Parathyroid adenoma (tissue), 2 donors: ENCODE data around the gene TDP2.
"Not testable (repeated sequence)": the region's sequence is repeated elsewhere in the genome, so short reads cannot be mapped to it uniquely, and the experiment has no call there.

ENCODE experiments used
- H2AFZ ChIP-seq: fragments of 300-600 bp; sonication (generic); one replicate; pipeline ENCODE4 v1.7.0; 2017; ENCODE audit warnings: antibody characterized with exemption, mild to moderate bottlenecking
- H3K27ac ChIP-seq: fragments of 300-600 bp; sonication (generic); one replicate; pipeline ENCODE4 v1.7.0; 2017
- H3K27me3 ChIP-seq: fragments of 300-600 bp; sonication (generic); one replicate; pipeline ENCODE4 v1.7.0; 2017; ENCODE audit warnings: low read length; ENCODE audit not compliant: control insufficient read depth, insufficient read depth
- H3K36me3 ChIP-seq: fragments of 300-600 bp; sonication (generic); one replicate; pipeline ENCODE4 v1.7.0; 2017; ENCODE audit warnings: low read length; ENCODE audit not compliant: control insufficient read depth, insufficient read depth
- H3K4me1 ChIP-seq: fragments of 300-600 bp; sonication (generic); one replicate; pipeline ENCODE4 v1.7.0; 2017; ENCODE audit warnings: control low read depth
- H3K4me2 ChIP-seq: fragments of 300-600 bp; sonication (generic); one replicate; pipeline ENCODE4 v1.7.0; 2017; ENCODE audit warnings: low read length
- H3K4me3 ChIP-seq: fragments of 300-600 bp; sonication (generic); one replicate; pipeline ENCODE4 v1.7.0; 2017; ENCODE audit warnings: low read depth, low read length
- H3K79me2 ChIP-seq: fragments of 300-600 bp; sonication (generic); one replicate; pipeline ENCODE4 v1.7.0; 2017; ENCODE audit warnings: control low read depth
- H3K9ac ChIP-seq: fragments of 300-600 bp; sonication (generic); one replicate; pipeline ENCODE4 v1.7.0; 2017; ENCODE audit warnings: mild to moderate bottlenecking
- H3K9me3 ChIP-seq: fragments of 300-600 bp; sonication (generic); one replicate; pipeline ENCODE4 v1.7.0; 2017; ENCODE audit warnings: low read length; ENCODE audit not compliant: control insufficient read depth
- CTCF ChIP-seq: fragments of 300-600 bp; sonication (generic); IDR thresholded peaks from one replicate; pipeline ENCODE4 v1.7.0; 2017; ENCODE audit warnings: antibody characterized with exemption, mild to moderate bottlenecking
- donor health status: primary hyperparathyroidism.

Gene TDP2

GRCh38 chr6:24648276-24648675 lies 18.4 kb downstream of the TDP2 start:
- Histone ChIP-seq H2AFZ (no peak overlapping the region), H3K4me1 (no peaks in the 10 kb centered on the region), H3K9ac (no peak overlapping the region), H3K9me3 (no peaks in the 10 kb centered on the region), H3K36me3 (no peaks in the 10 kb centered on the region), H3K4me2 (no peak overlapping the region), H3K27ac (no peak overlapping the region), H3K79me2 (no peaks in the 10 kb centered on the region), H3K4me3 (no peak overlapping the region), H3K27me3 (no peaks in the 10 kb centered on the region)
- no peak for TF ChIP-seq CTCF

GRCh38 chr6:24646771-24647170 lies 19.9 kb downstream of the TDP2 start:
- Histone ChIP-seq H3K4me3 (no peak overlapping the region), H3K27ac (no peak overlapping the region), H3K9ac (no peak overlapping the region), H3K27me3 (no peaks in the 10 kb centered on the region), H2AFZ (peak overlapping the region; percentile 88), H3K9me3 (no peaks in the 10 kb centered on the region), H3K79me2 (no peaks in the 10 kb centered on the region), H3K4me1 (no peaks in the 10 kb centered on the region), H3K4me2 (peak overlapping the region; percentile 62), H3K36me3 (no peaks in the 10 kb centered on the region)
- TF ChIP-seq CTCF = no peak

GRCh38 chr6:24644377-24644776 lies 22.3 kb downstream of the TDP2 start:
- TF ChIP-seq CTCF = no peak
- Histone ChIP-seq H3K79me2 (no peaks in the 10 kb centered on the region), H3K9me3 (no peaks in the 10 kb centered on the region), H3K27ac (no peak overlapping the region), H2AFZ (no peak overlapping the region), H3K4me3 (no peak overlapping the region), H3K9ac (no peak overlapping the region), H3K27me3 (no peaks in the 10 kb centered on the region), H3K4me1 (no peaks in the 10 kb centered on the region), H3K36me3 (no peaks in the 10 kb centered on the region), H3K4me2 (no peak overlapping the region)

- Histone ChIP-seq H3K4me1 (no peaks in the 10 kb centered on the region), H3K4me3 (no peak overlapping the region), H3K27ac (no peak overlapping the region), H3K9me3 (no peaks in the 10 kb centered on the region), H3K36me3 (no peaks in the 10 kb centered on the region), H3K4me2 (no peak overlapping the region), H3K9ac (no peak overlapping the region), H3K27me3 (no peaks in the 10 kb centered on the region), H2AFZ (no peak overlapping the region), H3K79me2 (no peaks in the 10 kb centered on the region)
- no peak for TF ChIP-seq CTCF
These were observed 22.8 kb downstream of the TDP2 start for GRCh38 chr6:24643920-24644319.

- Histone ChIP-seq H3K4me2 (no peak overlapping the region), H3K4me1 (no peaks in the 10 kb centered on the region), H3K36me3 (no peaks in the 10 kb centered on the region), H3K9ac (no peak overlapping the region), H3K4me3 (no peak overlapping the region), H3K9me3 (no peaks in the 10 kb centered on the region), H3K27ac (no peak overlapping the region), H2AFZ (no peak overlapping the region), H3K27me3 (no peaks in the 10 kb centered on the region), H3K79me2 (no peaks in the 10 kb centered on the region)
- no peak for TF ChIP-seq CTCF
These were observed 24.6 kb downstream of the TDP2 start for GRCh38 chr6:24642061-24642460.

- H3K9ac ChIP-seq, H3K79me2 ChIP-seq, H2AFZ ChIP-seq, H3K4me3 ChIP-seq, H3K4me2 ChIP-seq, H3K36me3 ChIP-seq, H3K27ac ChIP-seq, H3K27me3 ChIP-seq, H3K9me3 ChIP-seq, H3K4me1 ChIP-seq: not testable (repeated sequence)
These were observed 26.1 kb downstream of the TDP2 start for GRCh38 chr6:24640631-24641030.
